ENCODE data around the gene RIPOR3.
"Not testable (repeated sequence)": the region's sequence is repeated elsewhere in the genome, so short reads cannot be mapped to it uniquely, and the experiment has no call there.

- not testable (repeated sequence) for TF ChIP-seq BHLHE40 (IDR thresholded peaks at IDR 0.05; ENCODE audit: borderline replicate concordance); ARNT (IDR thresholded peaks at IDR 0.05); PKNOX1 (IDR thresholded peaks at IDR 0.05); SP1 (IDR thresholded peaks at IDR 0.05); LEF1 (IDR thresholded peaks at IDR 0.05; ENCODE audit: borderline replicate concordance)
Observed at GRCh38 chr20:50714426-50714825, 23.1 kb upstream of the RIPOR3 start.

Measured in HEK293T (cell line).